ENCODE measurements around the gene PRSS36. TPM values are rescaled to one million over a fixed set of nuclear protein-coding genes. Genes with fewer than 3 reads are reported as not detected.

PRSS36 gene
- polyA plus RNA-seq, 3 donors, result 3.1 to 4.2 (median 3.4) TPM

DNA sequence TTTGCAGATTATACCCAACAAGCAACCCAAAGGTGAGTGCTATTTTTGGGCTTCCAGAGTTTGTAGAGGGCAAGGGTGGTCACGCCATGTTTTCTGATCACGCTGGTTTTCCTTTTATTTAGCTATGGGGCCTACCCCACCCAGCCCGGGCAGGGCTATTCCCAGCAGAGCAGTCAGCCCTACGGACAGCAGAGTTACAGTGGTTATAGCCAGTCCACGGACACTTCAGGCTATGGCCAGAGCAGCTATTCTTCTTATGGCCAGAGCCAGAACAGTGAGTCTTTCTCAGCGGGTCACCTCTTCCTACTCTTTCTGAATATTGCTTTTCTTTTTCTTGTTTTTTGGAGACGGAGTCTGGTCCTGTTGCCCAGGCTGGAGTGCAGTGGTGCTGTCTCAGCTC is 32.5 kb upstream of the PRSS36 start:
- Histone ChIP-seq H3K4me3 (replicated peaks in 1 of 3; ENCODE audit: low read depth in 2 of 3, low read length in 3 of 3) (peak overlapping the region in 1 of 3 experiments; percentile 98), H3K27me3 (ENCODE audit: control insufficient read depth in 2 of 2, insufficient read depth in 2 of 2, low read length in 2 of 2) (no peaks in the 10 kb centered on the region), H2AFZ (ENCODE audit: insufficient read depth, low read depth, low read length, poor library complexity, severe bottlenecking) (no peak overlapping the region), H3K27ac (ENCODE audit: low read depth in 1 of 2, low read length in 2 of 2) (peak overlapping the region in 1 of 2 donors; percentile 95), H3K4me2 (replicated peaks; ENCODE audit: extremely low read depth, low read length, poor library complexity, severe bottlenecking) (peak overlapping the region; percentile 99), H3K36me3 (replicated peaks in 1 of 2; ENCODE audit: control insufficient read depth in 1 of 2, insufficient read depth in 2 of 2, low read length in 2 of 2) (peaks cover 43 to 53% of the 10 kb centered on the region in 2 donors), H3K4me1 (ENCODE audit: control insufficient read depth in 1 of 2, insufficient read depth in 2 of 2, low read length in 2 of 2) (peaks cover 58 to 64% of the 10 kb centered on the region in 2 donors), H4K20me1 (ENCODE audit: insufficient read depth, low read length) (peaks cover 74% of the 10 kb centered on the region), H3K79me2 (ENCODE audit: insufficient read depth, low read length) (peaks cover 77% of the 10 kb centered on the region), H3K9ac (ENCODE audit: insufficient read depth, low read length, poor library complexity, severe bottlenecking) (no peak overlapping the region), H3K9me3 (replicated peaks in 1 of 2; ENCODE audit: control insufficient read depth in 1 of 2, insufficient read depth in 1 of 2, low read length in 2 of 2) (no peaks in the 10 kb centered on the region)
- Mint-ChIP-seq H3K27ac (peak overlapping the region in 6 of 7 donors; percentile 37 to 100 (median 68)), H3K9me3 (peaks cover 0 to 3% (median 0%) of the 10 kb centered on the region in 7 donors), H3K4me1 (peaks cover 67% of the 10 kb centered on the region), H3K4me3 (peak overlapping the region; percentile 93 to 94), H3K36me3 (peaks cover 52 to 54% of the 10 kb centered on the region in 2 donors), H3K27me3 (ENCODE audit: low read depth in 3 of 3) (peaks cover 0 to 2% (median 0%) of the 10 kb centered on the region in 3 donors)
- no peak for TF ChIP-seq CTCF (IDR thresholded peaks at IDR 0.05)
- WGBS (ENCODE audit: insufficient coverage), result 53% methylated on average over 5 of the region's 7 CpGs
- intact Hi-C loops (cut with micrococcal nuclease), result loop anchor here in 1 of 2 donors (5.0 kb wide), 1 partner anchor 175 kb away; the partner anchor contains the start of gene ITGAX
- DNase-seq, result no peak

- no peak for TF ChIP-seq CTCF (IDR thresholded peaks at IDR 0.05)
- peaks cover 33 to 42% of the 10 kb centered on the region in 2 donors for H3K36me3 ChIP-seq (replicated peaks in 1 of 2; ENCODE audit: control insufficient read depth in 1 of 2, insufficient read depth in 2 of 2, low read length in 2 of 2)
- peak overlapping the region; percentile 99 for H3K4me2 ChIP-seq (replicated peaks; ENCODE audit: extremely low read depth, low read length, poor library complexity, severe bottlenecking)
- H4K20me1 ChIP-seq (ENCODE audit: insufficient read depth, low read length), result peaks cover 63% of the 10 kb centered on the region
- H3K27ac ChIP-seq (ENCODE audit: low read depth in 1 of 2, low read length in 2 of 2), result peak overlapping the region; percentile 88 to 95
- no peaks in the 10 kb centered on the region for H3K9me3 ChIP-seq (replicated peaks in 1 of 2; ENCODE audit: control insufficient read depth in 1 of 2, insufficient read depth in 1 of 2, low read length in 2 of 2)
- peaks cover 50 to 60% of the 10 kb centered on the region in 2 donors for H3K4me1 ChIP-seq (ENCODE audit: control insufficient read depth in 1 of 2, insufficient read depth in 2 of 2, low read length in 2 of 2)
- peak overlapping the region; percentile 91 to 100 (median 99) for H3K27ac Mint-ChIP-seq
- H2AFZ ChIP-seq (ENCODE audit: insufficient read depth, low read depth, low read length, poor library complexity, severe bottlenecking), result no peak overlapping the region
- peak in 1 of 3 donors; percentile 39 for DNase-seq
- peaks cover 40 to 43% of the 10 kb centered on the region in 2 donors for H3K36me3 Mint-ChIP-seq
- peak overlapping the region; percentile 71 to 98 (median 95) for H3K4me3 ChIP-seq (replicated peaks in 1 of 3; ENCODE audit: low read depth in 2 of 3, low read length in 3 of 3)
- no peaks in the 10 kb centered on the region for H3K27me3 ChIP-seq (ENCODE audit: control insufficient read depth in 2 of 2, insufficient read depth in 2 of 2, low read length in 2 of 2)
- intact Hi-C loops (cut with micrococcal nuclease), result loop anchor here in 1 of 2 donors (2.0 to 5.0 kb wide), 2 partner anchors 68 to 176 kb away; partner anchors contain the start of gene ITGAX
- H3K79me2 ChIP-seq (ENCODE audit: insufficient read depth, low read length), result peaks cover 66% of the 10 kb centered on the region
- H3K9me3 Mint-ChIP-seq, result peaks cover 0 to 3% (median 0%) of the 10 kb centered on the region in 7 donors
- WGBS (ENCODE audit: insufficient coverage), result 5% methylated on average over 24 of the region's 31 CpGs
- peaks cover 62% of the 10 kb centered on the region for H3K4me1 Mint-ChIP-seq
- peaks cover under 1 to 4% (median 2%) of the 10 kb centered on the region in 3 donors for H3K27me3 Mint-ChIP-seq (ENCODE audit: low read depth in 3 of 3)
- peak overlapping the region; percentile 93 to 94 for H3K4me3 Mint-ChIP-seq
- H3K9ac ChIP-seq (ENCODE audit: insufficient read depth, low read length, poor library complexity, severe bottlenecking), result peak overlapping the region; percentile 89
Measured at GRCh38 chr16:31181102-31181830, 31.4 kb upstream of the PRSS36 start.
